CD4-positive, alpha-beta T cell treated with Interleukin-17A for 4 hours (primary cell): ENCODE results near the gene GTF3C4.

Source experiments
- DNase-seq: peaks from one replicate; pipeline ENCODE4 v3.0.0-alpha.2; 2020; ENCODE audit warnings: mixed read lengths

The GTF3C4 gene

GRCh38 chr9:132647806-132648205, 22.5 kb upstream of the GTF3C4 start:
- DNase-seq, result no peak

DNA sequence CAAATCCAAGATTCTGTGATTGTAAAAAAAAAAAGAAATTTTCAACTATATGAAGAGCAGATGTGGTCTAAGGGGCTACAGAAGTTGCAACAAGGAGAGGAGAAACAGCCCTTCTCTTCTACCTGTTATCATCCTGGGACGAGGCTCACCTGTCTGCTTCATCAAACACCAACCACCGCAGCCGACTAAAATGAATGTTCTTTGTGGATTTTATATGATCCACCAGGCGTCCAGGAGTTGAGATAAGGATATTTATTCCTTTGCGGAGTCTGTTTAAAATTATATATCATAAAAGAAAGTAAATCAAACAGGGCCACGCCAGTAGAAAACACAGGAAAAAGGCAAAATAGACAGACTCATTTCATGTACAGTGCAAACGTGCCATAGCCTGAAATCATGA, 22.0 kb upstream of the GTF3C4 start:
- DNase-seq, result no peak

- DNase-seq, result no peak
Observed at GRCh38 chr9:132648685-132649084, 21.6 kb upstream of the GTF3C4 start.

DNA sequence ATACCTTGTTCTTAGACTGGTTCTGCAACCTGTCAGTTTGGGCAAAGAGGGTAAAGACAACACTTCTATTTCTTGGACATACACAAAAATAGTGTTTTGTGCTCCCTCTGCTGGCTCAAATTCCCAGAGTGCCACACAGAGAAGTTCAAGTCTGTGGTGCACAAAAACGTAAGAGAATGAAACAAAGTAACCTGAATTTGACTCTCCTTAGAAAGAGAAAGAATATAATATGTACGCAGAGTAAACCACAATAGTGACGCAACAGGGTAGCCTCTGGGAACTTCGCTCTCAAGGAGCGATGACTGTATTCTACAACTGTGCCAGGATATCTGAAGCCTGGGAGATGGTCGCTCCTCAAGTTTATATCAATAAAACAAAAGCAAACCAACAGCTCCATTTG, 19.0 kb upstream of the GTF3C4 start:
- no peak for DNase-seq

DNA sequence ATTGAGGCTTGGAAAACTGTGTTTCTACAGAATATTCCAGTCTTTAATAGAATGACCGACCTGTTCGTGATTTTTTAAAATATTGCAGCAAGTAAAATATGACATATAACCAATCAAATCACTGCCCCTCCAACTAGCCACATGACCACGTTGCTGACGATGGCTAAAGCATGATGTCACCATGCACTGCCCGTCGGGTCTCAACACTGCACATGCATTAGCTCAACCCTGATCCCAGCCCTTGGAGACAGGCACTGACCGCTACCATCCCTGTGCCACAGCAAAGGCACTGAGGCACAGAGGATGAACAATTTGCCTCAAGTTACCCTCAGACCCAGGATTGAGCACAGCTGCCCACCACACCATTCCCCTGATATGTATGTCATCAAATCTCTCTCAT, 14.0 kb upstream of the GTF3C4 start:
- DNase-seq, result no peak

DNA sequence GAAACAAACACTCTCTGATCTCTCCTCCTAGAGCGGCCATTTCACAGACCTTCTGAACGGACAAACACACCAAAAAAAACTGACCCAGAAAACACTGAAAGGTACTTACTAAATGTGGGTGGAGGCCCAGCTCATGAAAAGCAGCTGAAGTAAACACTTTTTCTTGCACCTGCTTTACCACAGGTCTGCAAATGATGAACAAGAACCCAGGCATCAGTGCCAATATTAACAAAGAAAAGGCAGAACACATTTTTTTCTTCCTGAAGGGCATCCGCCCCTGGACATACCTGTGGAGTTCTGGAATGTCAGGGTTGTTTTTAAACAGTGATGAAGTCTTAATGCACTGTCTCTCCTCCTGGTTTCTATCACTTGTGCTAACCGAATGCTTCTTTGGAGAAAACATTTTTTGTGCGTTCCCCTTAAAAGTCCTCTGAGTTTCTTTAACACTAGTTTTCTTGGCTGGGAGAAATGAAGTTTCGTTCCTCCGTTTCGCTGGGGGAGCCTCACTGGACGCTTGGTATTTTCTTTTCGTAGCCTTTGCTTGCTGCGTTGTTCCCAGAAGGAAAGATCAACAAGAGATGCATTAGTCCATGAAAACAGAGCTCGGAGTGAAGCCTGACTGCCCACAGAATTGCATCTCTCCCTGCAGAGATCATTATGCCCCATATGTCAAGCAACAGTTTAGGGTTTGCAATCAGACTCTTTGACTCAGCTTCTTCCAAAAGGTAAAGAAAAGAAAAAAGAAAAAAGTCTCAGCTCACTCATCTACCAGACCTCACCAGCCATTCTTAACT, 7.9 kb upstream of the GTF3C4 start:
- DNase-seq, result no peak

GRCh38 chr9:132663117-132663516, 7.1 kb upstream of the GTF3C4 start:
- no peak for DNase-seq

GRCh38 chr9:132663851-132664250, 6.4 kb upstream of the GTF3C4 start:
- no peak for DNase-seq

DNA sequence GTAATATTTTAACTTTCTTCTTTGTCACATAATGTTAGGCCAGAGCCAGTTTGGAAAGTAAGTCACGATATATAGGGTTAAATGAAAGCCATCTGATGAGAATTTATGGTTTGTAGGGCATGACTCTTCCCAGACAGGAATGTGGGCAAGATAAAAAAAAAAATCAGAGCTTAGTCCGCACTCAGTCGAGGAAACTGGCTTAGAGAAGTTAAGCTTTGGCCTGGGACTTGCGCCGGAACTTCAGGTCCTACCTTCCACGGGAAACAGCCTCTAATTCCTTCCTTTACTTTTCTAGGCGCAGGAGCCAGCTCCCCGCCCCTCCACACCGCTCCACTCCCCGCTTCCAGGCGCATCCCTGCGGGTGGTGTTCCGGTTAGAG, 956 bp upstream of the GTF3C4 start:
- no peak for DNase-seq

GRCh38 chr9:132669698-132670456, 387 bp upstream of the GTF3C4 start, which contains the start of gene DDX31:
TSS of gene DDX31 (minus strand) at chr9:132669983. CDS start at chr9:132669934, 49 bp downstream.
- peak; percentile 88 for DNase-seq

DNA sequence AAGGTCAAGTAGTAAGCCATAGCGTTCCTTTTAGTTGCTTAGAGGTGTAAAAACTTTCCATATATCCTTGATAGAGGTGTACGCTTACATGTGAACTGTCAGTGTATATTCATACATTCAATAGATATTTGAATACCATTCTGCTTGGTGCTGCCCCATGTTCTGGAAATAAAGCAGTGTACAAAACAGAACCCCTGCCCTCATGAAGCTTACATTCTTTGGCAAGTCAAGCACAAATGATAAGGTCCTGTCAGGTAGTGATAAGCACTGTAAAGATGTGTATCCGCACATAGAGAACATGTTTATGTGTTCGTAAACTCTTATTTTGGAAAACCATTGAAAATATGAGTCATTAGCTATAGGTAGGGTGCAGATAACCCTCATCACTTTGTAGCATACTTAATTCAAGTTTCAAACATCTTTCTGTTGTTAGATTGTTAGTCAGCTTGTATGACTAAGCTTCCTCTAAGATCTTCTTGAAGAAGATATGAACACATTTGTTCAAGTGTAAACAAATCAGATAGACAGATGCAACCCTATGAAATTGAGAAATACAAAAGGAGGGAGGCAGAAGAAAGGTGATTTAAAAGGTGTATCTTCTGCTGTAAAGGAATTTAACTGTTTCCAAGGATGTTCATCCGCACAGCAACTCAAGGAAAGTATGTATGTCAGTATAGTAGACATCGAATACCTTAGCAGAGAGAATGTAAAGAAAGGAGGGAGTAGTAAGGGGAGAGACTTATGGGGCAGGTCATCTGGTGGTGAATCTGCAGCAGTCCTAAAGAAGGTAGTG, 1.6 kb downstream of the GTF3C4 start:
- no peak for DNase-seq

- no peak for DNase-seq
Observed at GRCh38 chr9:132672413-132672690, 2.1 kb downstream of the GTF3C4 start.

DNA sequence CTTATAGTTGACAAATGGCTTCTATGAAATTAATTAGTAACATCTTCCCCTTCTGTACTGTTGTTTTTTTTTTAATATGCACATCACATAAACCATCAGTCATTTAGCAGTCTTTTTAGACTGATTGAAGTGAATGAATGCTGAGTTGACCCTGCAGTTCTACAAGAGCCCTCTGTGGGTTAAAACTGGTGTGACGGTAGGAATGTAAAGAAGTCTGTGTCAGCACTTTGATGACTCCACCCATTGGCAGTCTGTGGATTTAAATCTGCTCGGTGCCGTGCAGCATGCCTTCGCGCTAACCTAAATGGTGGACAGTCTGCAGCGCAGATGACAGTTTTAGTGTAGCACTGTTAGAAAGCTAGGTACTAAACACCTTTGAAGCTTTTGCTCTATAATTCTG, 3.1 kb downstream of the GTF3C4 start:
- no peak for DNase-seq

- no peak for DNase-seq
Observed at GRCh38 chr9:132674485-132674884, 4.2 kb downstream of the GTF3C4 start.

DNA sequence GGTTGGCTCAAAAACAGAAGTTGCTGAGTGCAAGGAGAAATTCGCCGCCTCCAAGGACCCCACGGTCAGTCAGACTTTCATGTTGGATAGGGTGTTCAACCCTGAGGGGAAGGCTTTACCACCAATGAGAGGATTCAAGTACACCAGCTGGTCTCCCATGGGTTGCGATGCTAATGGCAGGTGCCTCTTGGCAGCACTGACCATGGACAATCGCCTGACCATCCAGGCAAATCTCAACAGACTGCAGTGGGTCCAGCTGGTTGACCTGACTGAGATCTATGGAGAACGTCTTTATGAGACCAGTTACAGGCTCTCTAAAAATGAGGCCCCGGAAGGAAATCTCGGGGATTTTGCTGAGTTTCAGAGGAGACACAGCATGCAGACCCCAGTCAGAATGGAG, 7.7 kb downstream of the GTF3C4 start:
- no peak for DNase-seq

- no peak for DNase-seq
Observed at GRCh38 chr9:132679946-132680625, 9.8 kb downstream of the GTF3C4 start.

DNA sequence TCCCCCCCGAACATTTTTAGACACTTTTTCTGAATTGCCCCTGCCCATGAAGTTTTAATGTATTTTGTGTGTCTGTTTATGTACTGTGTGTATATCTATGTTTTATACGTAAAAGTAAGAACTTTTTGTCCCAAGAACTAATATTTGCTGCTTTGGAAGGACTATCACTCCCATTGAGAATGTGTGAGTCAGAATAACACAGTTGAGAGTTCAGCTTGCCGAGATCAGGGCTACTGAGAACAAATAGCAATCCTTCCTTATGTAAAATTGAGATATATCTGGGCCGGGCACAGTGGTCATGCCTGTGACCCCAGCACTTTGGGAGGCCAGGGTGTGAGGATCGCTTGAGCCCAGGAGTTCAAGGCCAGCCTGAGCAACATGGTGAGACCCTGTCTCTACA, 11.3 kb downstream of the GTF3C4 start:
- DNase-seq, result no peak

DNA sequence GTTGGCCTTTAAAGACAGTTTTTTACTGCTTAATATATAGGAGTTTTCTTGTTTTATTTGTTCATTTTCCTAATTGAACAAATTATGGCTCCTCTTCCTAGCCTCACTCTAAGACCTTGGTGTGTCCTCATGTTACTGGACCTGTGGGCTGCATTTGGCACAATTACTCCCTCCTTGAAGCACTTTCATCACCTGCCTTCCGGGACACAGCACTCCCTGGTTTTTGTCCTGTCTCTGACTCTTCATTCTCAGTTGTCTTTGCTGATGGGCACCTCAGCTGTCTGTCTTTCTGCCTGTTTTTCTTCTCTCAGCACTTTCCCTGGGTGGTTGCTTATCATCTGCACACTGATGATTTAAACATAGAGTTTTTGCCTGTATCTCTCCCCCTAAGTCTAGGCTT, 13.6 kb downstream of the GTF3C4 start:
- DNase-seq, result no peak

DNA sequence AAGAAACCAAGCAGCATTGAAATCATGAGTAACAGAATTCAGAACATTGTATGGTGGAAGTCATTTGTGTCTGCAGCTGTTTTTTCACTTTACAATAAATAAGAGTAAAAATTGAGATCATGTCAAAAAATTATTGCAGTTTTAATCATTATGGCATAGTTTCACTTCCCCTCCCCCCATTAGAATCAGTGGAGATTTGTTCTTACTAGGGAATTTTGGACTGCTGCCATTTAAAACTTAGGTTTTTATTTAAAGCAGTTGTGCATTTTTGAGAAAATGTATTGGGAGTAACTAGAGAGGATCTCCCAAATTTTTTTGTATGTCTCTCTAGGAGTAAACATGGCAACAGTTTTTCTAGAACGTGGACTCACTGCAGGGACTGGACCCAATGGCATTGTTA, 20.4 kb downstream of the GTF3C4 start:
- no peak for DNase-seq

DNA sequence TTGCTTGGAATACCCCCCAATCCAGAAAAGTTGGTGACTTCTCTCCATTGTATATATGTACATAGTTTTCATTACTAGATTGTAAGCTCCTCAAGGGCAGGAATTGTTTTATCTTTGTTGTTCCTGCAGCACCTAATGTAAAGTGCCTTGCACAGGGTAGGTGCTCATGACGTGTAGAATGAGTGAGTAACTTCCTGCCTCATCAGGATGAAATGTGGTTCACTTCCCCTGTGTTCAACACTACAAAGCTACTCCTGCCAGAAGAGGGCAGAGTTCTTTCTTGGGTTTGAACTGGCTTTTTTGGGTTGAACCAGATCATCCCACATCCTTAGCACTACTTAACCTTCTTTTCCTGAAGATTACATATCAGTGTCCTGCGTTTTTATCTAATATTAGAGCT, 23.9 kb downstream of the GTF3C4 start:
- DNase-seq, result peak; percentile 21

- DNase-seq, result no peak
Observed at GRCh38 chr9:132697230-132697629, 27.0 kb downstream of the GTF3C4 start.

DNA sequence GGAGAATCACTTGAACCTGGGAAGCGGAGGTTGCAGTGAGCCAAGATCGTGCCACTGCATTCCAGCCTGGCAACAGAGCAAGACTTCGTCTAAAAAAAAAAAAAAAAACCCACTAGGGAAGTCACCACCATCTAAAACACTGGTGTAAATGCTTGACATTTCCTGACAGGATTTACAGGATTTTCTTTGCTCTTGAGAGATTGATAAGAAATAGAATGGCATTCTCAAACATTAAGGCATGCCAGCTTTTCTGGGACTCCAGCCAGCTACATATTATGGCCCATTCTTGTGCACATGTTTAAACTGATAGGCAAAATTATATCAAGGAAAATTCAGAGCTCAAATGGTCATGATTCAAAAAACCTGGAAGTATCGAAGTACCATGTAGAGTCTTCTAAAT, 28.7 kb downstream of the GTF3C4 start:
- no peak for DNase-seq

DNA sequence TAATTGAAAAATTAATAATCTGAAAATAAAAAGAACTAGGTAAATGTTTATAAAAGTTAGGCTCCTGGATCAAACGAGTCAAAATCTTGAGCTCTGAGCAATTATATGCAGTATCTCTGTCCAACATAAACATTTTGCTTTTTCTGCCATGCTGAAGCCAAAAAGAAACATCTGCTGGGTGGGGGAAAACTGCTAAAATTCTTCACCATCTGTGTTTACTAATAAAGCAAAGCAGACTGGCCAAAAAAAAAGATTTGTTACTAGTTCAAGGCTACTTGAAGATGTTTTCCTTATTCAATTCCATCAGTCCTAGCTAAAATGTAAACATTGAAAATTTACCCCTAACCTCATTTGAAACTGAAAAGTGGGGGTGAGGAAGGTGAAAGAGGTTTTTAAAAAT, 29.7 kb downstream of the GTF3C4 start:
- no peak for DNase-seq
